HG03432 (cell line): ENCODE results near the gene TBL1X.

ENCODE experiments used
- ATAC-seq: cut with Tn5 transposase; IDR thresholded peaks from one replicate; pipeline ENCODE4 v1.9.1; 2021; ENCODE audit warnings: mild to moderate bottlenecking, moderate library complexity; ENCODE audit not compliant: unreplicated experiment

TBL1X gene

GRCh38 chrX:9578083-9578779, 113.4 kb downstream of the TBL1X start:
- no peak for ATAC-seq

- ATAC-seq: no peak
Measured at GRCh38 chrX:9581771-9582385, 117.0 kb downstream of the TBL1X start.

- no peak for ATAC-seq
Measured at GRCh38 chrX:9582956-9583355, 118.1 kb downstream of the TBL1X start.

- ATAC-seq: no peak
Measured at GRCh38 chrX:9586992-9587392, 122.1 kb downstream of the TBL1X start.

GRCh38 chrX:9587642-9588041, 122.8 kb downstream of the TBL1X start:
- no peak for ATAC-seq

- no peak for ATAC-seq
Measured at GRCh38 chrX:9591496-9591895, 126.6 kb downstream of the TBL1X start.

GRCh38 chrX:9593756-9594155, 128.9 kb downstream of the TBL1X start:
- no peak for ATAC-seq

GRCh38 chrX:9595174-9595573, 130.3 kb downstream of the TBL1X start:
- ATAC-seq: no peak

GRCh38 chrX:9596837-9597236, 132.0 kb downstream of the TBL1X start:
- ATAC-seq: no peak

GRCh38 chrX:9597361-9598035, 132.6 kb downstream of the TBL1X start:
- no peak for ATAC-seq

- ATAC-seq: no peak
Measured at GRCh38 chrX:9598344-9598743, 133.5 kb downstream of the TBL1X start.

GRCh38 chrX:9604111-9604907, 139.5 kb downstream of the TBL1X start:
- ATAC-seq: no peak

GRCh38 chrX:9604908-9605306, 140.0 kb downstream of the TBL1X start:
- no peak for ATAC-seq

GRCh38 chrX:9605484-9605883, 140.6 kb downstream of the TBL1X start:
- no peak for ATAC-seq

- no peak for ATAC-seq
Measured at GRCh38 chrX:9606971-9607370, 142.1 kb downstream of the TBL1X start.

- ATAC-seq: no peak
Measured at GRCh38 chrX:9609499-9609898, 144.6 kb downstream of the TBL1X start.

GRCh38 chrX:9609987-9610386, 145.1 kb downstream of the TBL1X start:
- no peak for ATAC-seq

- peak; percentile 61 for ATAC-seq
Measured at GRCh38 chrX:9610771-9611392, 146.0 kb downstream of the TBL1X start.

- ATAC-seq: peak; percentile 83
Measured at GRCh38 chrX:9611436-9612145, 146.7 kb downstream of the TBL1X start.

GRCh38 chrX:9612146-9612505, 147.3 kb downstream of the TBL1X start:
- no peak for ATAC-seq
